ENCODE results near the gene IQCF5.
"Not testable (repeated sequence)": the region's sequence is repeated elsewhere in the genome, so short reads cannot be mapped to it uniquely, and the experiment has no call there.

DNA sequence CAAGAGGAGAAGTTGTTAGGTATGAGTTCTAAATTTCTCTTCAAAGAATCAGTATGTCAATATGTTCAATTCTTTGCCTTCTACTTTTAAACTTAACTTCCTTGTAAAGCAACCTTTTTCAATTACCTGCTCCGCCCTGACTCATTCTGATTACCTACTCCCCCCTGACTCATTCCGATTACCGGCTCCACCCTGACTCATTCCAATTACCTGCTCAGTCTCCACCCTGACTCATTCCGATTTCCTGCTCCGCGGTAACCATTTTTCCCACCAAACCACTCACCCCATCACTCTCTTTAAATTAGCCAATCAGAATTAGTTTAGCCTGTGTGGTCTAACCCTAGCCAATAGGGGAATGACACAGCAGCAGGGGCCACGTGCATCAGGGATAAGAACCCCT, 27.0 kb upstream of the IQCF5 start:
- TF ChIP-seq, protein P1, sequence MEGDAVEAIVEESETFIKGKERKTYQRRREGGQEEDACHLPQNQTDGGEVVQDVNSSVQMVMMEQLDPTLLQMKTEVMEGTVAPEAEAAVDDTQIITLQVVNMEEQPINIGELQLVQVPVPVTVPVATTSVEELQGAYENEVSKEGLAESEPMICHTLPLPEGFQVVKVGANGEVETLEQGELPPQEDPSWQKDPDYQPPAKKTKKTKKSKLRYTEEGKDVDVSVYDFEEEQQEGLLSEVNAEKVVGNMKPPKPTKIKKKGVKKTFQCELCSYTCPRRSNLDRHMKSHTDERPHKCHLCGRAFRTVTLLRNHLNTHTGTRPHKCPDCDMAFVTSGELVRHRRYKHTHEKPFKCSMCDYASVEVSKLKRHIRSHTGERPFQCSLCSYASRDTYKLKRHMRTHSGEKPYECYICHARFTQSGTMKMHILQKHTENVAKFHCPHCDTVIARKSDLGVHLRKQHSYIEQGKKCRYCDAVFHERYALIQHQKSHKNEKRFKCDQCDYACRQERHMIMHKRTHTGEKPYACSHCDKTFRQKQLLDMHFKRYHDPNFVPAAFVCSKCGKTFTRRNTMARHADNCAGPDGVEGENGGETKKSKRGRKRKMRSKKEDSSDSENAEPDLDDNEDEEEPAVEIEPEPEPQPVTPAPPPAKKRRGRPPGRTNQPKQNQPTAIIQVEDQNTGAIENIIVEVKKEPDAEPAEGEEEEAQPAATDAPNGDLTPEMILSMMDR (IDR thresholded peaks at IDR 0.05), result not testable (repeated sequence)
- not testable (repeated sequence) for TF ChIP-seq POLR2A (IDR thresholded peaks at IDR 0.05); POLR2AphosphoS5 (IDR thresholded peaks at IDR 0.05); EP300 (IDR thresholded peaks at IDR 0.05; ENCODE audit: low read depth)

All from transverse colon (tissue), 4 donors.